Measurements from ENCODE around the gene PPCDC.
"Not testable (repeated sequence)": the region's sequence is repeated elsewhere in the genome, so short reads cannot be mapped to it uniquely, and the experiment has no call there.

PPCDC gene

GRCh38 chr15:75069301-75069925 lies 46.0 kb downstream of the PPCDC start:
- no peak for DNase-seq

GRCh38 chr15:75070674-75071073 lies 47.3 kb downstream of the PPCDC start:
- no peak for DNase-seq

- DNase-seq = no peak
Observed at GRCh38 chr15:75073197-75073596, 49.8 kb downstream of the PPCDC start.

- no peak for DNase-seq
Observed at GRCh38 chr15:75076277-75076676, 52.9 kb downstream of the PPCDC start.

GRCh38 chr15:75077551-75077961 lies 54.2 kb downstream of the PPCDC start:
- not testable (repeated sequence) for DNase-seq

- DNase-seq = no peak
Observed at GRCh38 chr15:75081150-75081549, 57.8 kb downstream of the PPCDC start.

- DNase-seq = no peak
Observed at GRCh38 chr15:75082689-75083088, 59.3 kb downstream of the PPCDC start.

GRCh38 chr15:75085708-75086107 lies 62.3 kb downstream of the PPCDC start:
- not testable (repeated sequence) for DNase-seq

- DNase-seq = no peak
Observed at GRCh38 chr15:75089456-75090387, 66.3 kb downstream of the PPCDC start.

- no peak for DNase-seq
Observed at GRCh38 chr15:75090388-75090734, 67.0 kb downstream of the PPCDC start.

GRCh38 chr15:75091814-75092213 lies 68.4 kb downstream of the PPCDC start:
- DNase-seq = peak; percentile 26

- DNase-seq = not testable (repeated sequence)
Observed at GRCh38 chr15:75094961-75095478, 71.6 kb downstream of the PPCDC start.

GRCh38 chr15:75095594-75095993 lies 72.2 kb downstream of the PPCDC start:
- DNase-seq = no peak

GRCh38 chr15:75097939-75098338 lies 74.5 kb downstream of the PPCDC start:
- no peak for DNase-seq

- no peak for DNase-seq
Observed at GRCh38 chr15:75098404-75098803, 75.0 kb downstream of the PPCDC start.

Measured in fibroblast of skin of abdomen (primary cell).